ENCODE measurements around the gene BCL11A.

- TF ChIP-seq CTCF (IDR thresholded peaks at IDR 0.05) = no peak
- no peak for TF ChIP-seq POLR2A (IDR thresholded peaks at IDR 0.05)
- no peak for TF ChIP-seq EP300 (IDR thresholded peaks at IDR 0.05)
Measured at GRCh38 chr2:60540074-60540473, 13.4 kb downstream of the BCL11A start.
